Central memory CD8-positive, alpha-beta T cell (primary cell): Measurements from ENCODE around the gene TLE4.
"Not testable (repeated sequence)": the region's sequence is repeated elsewhere in the genome, so short reads cannot be mapped to it uniquely, and the experiment has no call there.

ENCODE experiments used
- ATAC-seq: fragments of 150-1000 bp; cut with Tn5 transposase; replicated peaks from 2 replicates; pipeline ENCODE4 v1.10.0; 2022; ENCODE audit warnings: mild to moderate bottlenecking, moderate FRiP score, moderate number of reproducible peaks; ENCODE audit not compliant: poor library complexity, severe bottlenecking; ENCODE audit errors: extremely low read depth
- DNase-seq, 2 donors: peaks; one replicate each; pipeline ENCODE4 v3.0.0; 2021; ENCODE audit warnings: low spot score in 2 of 2
- H3K27ac Mint-ChIP-seq: one replicate; pipeline ENCODE4 v1.8.0; 2022; ENCODE audit warnings: low read depth, mild to moderate bottlenecking, moderate library complexity, mixed read lengths
- H3K27me3 Mint-ChIP-seq: one replicate; pipeline ENCODE4 v1.8.0; 2022; ENCODE audit warnings: mixed read lengths
- H3K36me3 Mint-ChIP-seq: one replicate; pipeline ENCODE4 v1.8.0; 2022; ENCODE audit warnings: mild to moderate bottlenecking, moderate library complexity, mixed read lengths; ENCODE audit not compliant: insufficient read depth
- H3K4me1 Mint-ChIP-seq: one replicate; pipeline ENCODE4 v1.8.0; 2022; ENCODE audit warnings: mixed read lengths
- H3K4me3 Mint-ChIP-seq: one replicate; pipeline ENCODE4 v1.8.0; 2022; ENCODE audit warnings: mild to moderate bottlenecking, moderate library complexity, mixed read lengths
- H3K9me3 Mint-ChIP-seq: one replicate; pipeline ENCODE4 v1.8.0; 2022; ENCODE audit warnings: mixed read lengths

The TLE4 gene

GRCh38 chr9:79637177-79637925 is 65.6 kb downstream of the TLE4 start:
- no peak overlapping the region for H3K27ac Mint-ChIP-seq
- H3K36me3 Mint-ChIP-seq: peaks cover 12% of the 10 kb centered on the region
- peaks cover 5% of the 10 kb centered on the region for H3K9me3 Mint-ChIP-seq
- H3K4me1 Mint-ChIP-seq: peaks cover 70% of the 10 kb centered on the region
- ATAC-seq: no peak
- no peaks in the 10 kb centered on the region for H3K27me3 Mint-ChIP-seq
- H3K4me3 Mint-ChIP-seq: no peak overlapping the region
- no peak for DNase-seq

GRCh38 chr9:79638806-79639205 is 67.0 kb downstream of the TLE4 start:
- no peak for DNase-seq
- Mint-ChIP-seq H3K4me1 (peaks cover 68% of the 10 kb centered on the region), H3K4me3 (no peak overlapping the region), H3K9me3 (peaks cover 5% of the 10 kb centered on the region), H3K27ac (no peak overlapping the region), H3K36me3 (peaks cover 9% of the 10 kb centered on the region), H3K27me3 (no peaks in the 10 kb centered on the region)
- ATAC-seq: no peak

GRCh38 chr9:79639354-79639753 is 67.6 kb downstream of the TLE4 start:
- H3K27me3 Mint-ChIP-seq: no peaks in the 10 kb centered on the region
- ATAC-seq (no peak), DNase-seq (no peak)
- H3K9me3 Mint-ChIP-seq: peaks cover 5% of the 10 kb centered on the region
- peaks cover 9% of the 10 kb centered on the region for H3K36me3 Mint-ChIP-seq
- peaks cover 70% of the 10 kb centered on the region for H3K4me1 Mint-ChIP-seq
- H3K27ac Mint-ChIP-seq: peak overlapping the region; percentile 44
- H3K4me3 Mint-ChIP-seq: no peak overlapping the region

GRCh38 chr9:79640067-79640466 is 68.3 kb downstream of the TLE4 start:
- DNase-seq, H3K36me3 Mint-ChIP-seq, H3K9me3 Mint-ChIP-seq, H3K27me3 Mint-ChIP-seq, ATAC-seq: not testable (repeated sequence)
- Mint-ChIP-seq H3K4me3 (peak overlapping the region; percentile 41), H3K27ac (peak overlapping the region; percentile 44), H3K4me1 (peaks cover 70% of the 10 kb centered on the region)

- Mint-ChIP-seq H3K36me3 (peaks cover 8% of the 10 kb centered on the region), H3K9me3 (peaks cover 5% of the 10 kb centered on the region), H3K27ac (peak overlapping the region; percentile 46), H3K4me3 (no peak overlapping the region), H3K27me3 (no peaks in the 10 kb centered on the region), H3K4me1 (peaks cover 68% of the 10 kb centered on the region)
- no peak for ATAC-seq
- DNase-seq: no peak
These were observed 69.3 kb downstream of the TLE4 start for GRCh38 chr9:79641070-79641469.

GRCh38 chr9:79642671-79643070 is 70.9 kb downstream of the TLE4 start:
- DNase-seq (no peak), ATAC-seq (no peak)
- peaks cover 55% of the 10 kb centered on the region for H3K4me1 Mint-ChIP-seq
- peaks cover 7% of the 10 kb centered on the region for H3K36me3 Mint-ChIP-seq
- no peak overlapping the region for H3K27ac Mint-ChIP-seq
- peaks cover 5% of the 10 kb centered on the region for H3K9me3 Mint-ChIP-seq
- H3K4me3 Mint-ChIP-seq: no peak overlapping the region
- no peaks in the 10 kb centered on the region for H3K27me3 Mint-ChIP-seq

GRCh38 chr9:79644048-79644447 is 72.3 kb downstream of the TLE4 start:
- no peak for DNase-seq
- H3K36me3 Mint-ChIP-seq: peaks cover 4% of the 10 kb centered on the region
- H3K27me3 Mint-ChIP-seq: no peaks in the 10 kb centered on the region
- H3K27ac Mint-ChIP-seq: no peak overlapping the region
- peaks cover 45% of the 10 kb centered on the region for H3K4me1 Mint-ChIP-seq
- no peak for ATAC-seq
- H3K4me3 Mint-ChIP-seq: no peak overlapping the region
- no peaks in the 10 kb centered on the region for H3K9me3 Mint-ChIP-seq

GRCh38 chr9:79644601-79645000 is 72.8 kb downstream of the TLE4 start:
- Mint-ChIP-seq H3K9me3 (no peaks in the 10 kb centered on the region), H3K4me1 (peaks cover 44% of the 10 kb centered on the region), H3K4me3 (no peak overlapping the region), H3K27me3 (no peaks in the 10 kb centered on the region), H3K27ac (no peak overlapping the region), H3K36me3 (peaks cover 4% of the 10 kb centered on the region)
- DNase-seq (no peak), ATAC-seq (no peak)

- no peak overlapping the region for H3K27ac Mint-ChIP-seq
- DNase-seq (no peak), ATAC-seq (no peak)
- H3K4me3 Mint-ChIP-seq: no peak overlapping the region
- H3K4me1 Mint-ChIP-seq: peaks cover 39% of the 10 kb centered on the region
- no peaks in the 10 kb centered on the region for H3K9me3 Mint-ChIP-seq
- H3K27me3 Mint-ChIP-seq: no peaks in the 10 kb centered on the region
- peaks cover 4% of the 10 kb centered on the region for H3K36me3 Mint-ChIP-seq
These were observed 73.3 kb downstream of the TLE4 start for GRCh38 chr9:79645110-79645509.

- Mint-ChIP-seq H3K27me3 (no peaks in the 10 kb centered on the region), H3K9me3 (no peaks in the 10 kb centered on the region), H3K36me3 (peaks cover 5% of the 10 kb centered on the region), H3K4me1 (peaks cover 39% of the 10 kb centered on the region), H3K27ac (no peak overlapping the region), H3K4me3 (no peak overlapping the region)
- DNase-seq: no peak
- ATAC-seq: no peak
These were observed 74.3 kb downstream of the TLE4 start for GRCh38 chr9:79646096-79646495.

- no peak for ATAC-seq
- no peaks in the 10 kb centered on the region for H3K9me3 Mint-ChIP-seq
- H3K4me3 Mint-ChIP-seq: no peak overlapping the region
- H3K4me1 Mint-ChIP-seq: peaks cover 8% of the 10 kb centered on the region
- H3K27me3 Mint-ChIP-seq: no peaks in the 10 kb centered on the region
- H3K36me3 Mint-ChIP-seq: peaks cover 12% of the 10 kb centered on the region
- DNase-seq: no peak
- H3K27ac Mint-ChIP-seq: peak overlapping the region; percentile 87
These were observed 79.6 kb downstream of the TLE4 start for GRCh38 chr9:79651251-79651795.

- no peak for DNase-seq
- no peak for ATAC-seq
- no peaks in the 10 kb centered on the region for H3K9me3 Mint-ChIP-seq
- H3K27me3 Mint-ChIP-seq: no peaks in the 10 kb centered on the region
- peaks cover 18% of the 10 kb centered on the region for H3K36me3 Mint-ChIP-seq
- H3K4me1 Mint-ChIP-seq: peaks cover 14% of the 10 kb centered on the region
- H3K27ac Mint-ChIP-seq: no peak overlapping the region
- no peak overlapping the region for H3K4me3 Mint-ChIP-seq
These were observed 80.8 kb downstream of the TLE4 start for GRCh38 chr9:79652598-79652997.

- not testable (repeated sequence) for H3K27me3 Mint-ChIP-seq, H3K27ac Mint-ChIP-seq
These were observed 83.0 kb downstream of the TLE4 start for GRCh38 chr9:79654591-79655382.

More at GRCh38 chr9:79654591-79655382, 83.0 kb downstream of the TLE4 start:
- DNase-seq, ATAC-seq, H3K4me3 Mint-ChIP-seq, H3K9me3 Mint-ChIP-seq: not testable (repeated sequence)
- peaks cover 23% of the 10 kb centered on the region for H3K4me1 Mint-ChIP-seq
- H3K36me3 Mint-ChIP-seq: peaks cover 18% of the 10 kb centered on the region
